Measurements from ENCODE around the gene TK2. TPM values are rescaled to one million over a fixed set of nuclear protein-coding genes. Genes with fewer than 3 reads are reported as not detected.
A peak's percentile ranks its signal among the peaks of the same experiment; 100 is the strongest.

TK2 gene
- total and polyA plus RNA-seq, 3 experiments from 2014 or later: 5.6 to 10.4 (median 5.6) TPM

GRCh38 chr16:66542396-66542795, 7.5 kb downstream of the TK2 start:
- H3K27ac Mint-ChIP-seq: peak overlapping the region in 2 of 8 donors; percentile 0 to 66
- no peaks in the 10 kb centered on the region for H3K27me3 Mint-ChIP-seq
- no peak for DNase-seq
- H3K9me3 ChIP-seq (ENCODE audit: low read length): no peaks in the 10 kb centered on the region
- ChIA-PET POLR2A (no interaction called here), CTCF (no interaction called here)
- H3K9me3 Mint-ChIP-seq: no peaks in the 10 kb centered on the region
- no peak overlapping the region for H3K4me3 Mint-ChIP-seq
- peaks cover 0 to 6% (median 0%) of the 10 kb centered on the region in 3 donors for H3K36me3 Mint-ChIP-seq
- no peaks in the 10 kb centered on the region for H3K27me3 ChIP-seq (ENCODE audit: insufficient read depth, low read length, poor library complexity, severe bottlenecking)
- H3K4me1 Mint-ChIP-seq: peaks cover 16 to 35% (median 25%) of the 10 kb centered on the region in 3 donors
- no peaks in the 10 kb centered on the region for H3K36me3 ChIP-seq (ENCODE audit: insufficient read depth, low read length)
- H3K27ac ChIP-seq (ENCODE audit: low read depth, low read length): no peak overlapping the region
- no peaks in the 10 kb centered on the region for H3K4me1 ChIP-seq (ENCODE audit: insufficient read depth, low read length)
- H3K4me3 ChIP-seq (ENCODE audit: low read length): no peak overlapping the region

- DNase-seq: no peak
- Histone ChIP-seq H3K36me3 (ENCODE audit: insufficient read depth, low read length) (no peaks in the 10 kb centered on the region), H3K9me3 (ENCODE audit: low read length) (no peaks in the 10 kb centered on the region), H3K27me3 (ENCODE audit: insufficient read depth, low read length, poor library complexity, severe bottlenecking) (no peaks in the 10 kb centered on the region), H3K27ac (ENCODE audit: low read depth, low read length) (no peak overlapping the region), H3K4me3 (ENCODE audit: low read length) (no peak overlapping the region), H3K4me1 (ENCODE audit: insufficient read depth, low read length) (no peaks in the 10 kb centered on the region)
- no peaks in the 10 kb centered on the region for H3K27me3 Mint-ChIP-seq
- H3K36me3 Mint-ChIP-seq: peaks cover 0 to 7% (median 0%) of the 10 kb centered on the region in 3 donors
- H3K27ac Mint-ChIP-seq: peak overlapping the region in 3 of 8 donors; percentile 0 to 72 (median 4)
- ChIA-PET POLR2A (no interaction called here), CTCF (no interaction called here)
- H3K9me3 Mint-ChIP-seq: no peaks in the 10 kb centered on the region
- peaks cover 11 to 28% (median 20%) of the 10 kb centered on the region in 3 donors for H3K4me1 Mint-ChIP-seq
- H3K4me3 Mint-ChIP-seq: no peak overlapping the region
These were observed 8.2 kb downstream of the TK2 start for GRCh38 chr16:66541388-66542355.

- Mint-ChIP-seq H3K27ac (peak overlapping the region in 7 of 8 donors; percentile 17 to 83 (median 65)), H3K27me3 (no peaks in the 10 kb centered on the region), H3K36me3 (peaks cover 0 to 7% (median 0%) of the 10 kb centered on the region in 3 donors), H3K9me3 (no peaks in the 10 kb centered on the region), H3K4me1 (peaks cover 11 to 26% (median 18%) of the 10 kb centered on the region in 3 donors), H3K4me3 (peak overlapping the region in 4 of 7 donors; percentile 23 to 42 (median 28))
- no peak for DNase-seq
- Histone ChIP-seq H3K27ac (ENCODE audit: low read depth, low read length) (no peak overlapping the region), H3K27me3 (ENCODE audit: insufficient read depth, low read length, poor library complexity, severe bottlenecking) (no peaks in the 10 kb centered on the region), H3K36me3 (ENCODE audit: insufficient read depth, low read length) (no peaks in the 10 kb centered on the region), H3K4me3 (ENCODE audit: low read length) (no peak overlapping the region), H3K9me3 (ENCODE audit: low read length) (no peaks in the 10 kb centered on the region), H3K4me1 (ENCODE audit: insufficient read depth, low read length) (no peaks in the 10 kb centered on the region)
- CTCF ChIA-PET: interaction anchor here (1.7 kb wide), 1 partner anchor 23 kb away, joined by 5 read pairs; no protein-coding TSS in a partner anchor
- POLR2A ChIA-PET: interaction anchor here (0.7 to 1.2 kb wide), 2 partner anchors 16 to 71 kb away, joined by 3 to 6 read pairs; no protein-coding TSS in a partner anchor
These were observed 10.1 kb downstream of the TK2 start for GRCh38 chr16:66539623-66540469.

- peaks cover 0 to 14% (median 2%) of the 10 kb centered on the region in 3 donors for H3K36me3 Mint-ChIP-seq
- Histone ChIP-seq H3K27me3 (ENCODE audit: insufficient read depth, low read length, poor library complexity, severe bottlenecking) (no peaks in the 10 kb centered on the region), H3K27ac (ENCODE audit: low read depth, low read length) (no peak overlapping the region), H3K4me1 (ENCODE audit: insufficient read depth, low read length) (no peaks in the 10 kb centered on the region), H3K9me3 (ENCODE audit: low read length) (no peaks in the 10 kb centered on the region), H3K4me3 (ENCODE audit: low read length) (no peak overlapping the region), H3K36me3 (ENCODE audit: insufficient read depth, low read length) (no peaks in the 10 kb centered on the region)
- DNase-seq: no peak
- peak overlapping the region in 3 of 8 donors; percentile 13 to 74 (median 46) for H3K27ac Mint-ChIP-seq
- H3K4me3 Mint-ChIP-seq: peak overlapping the region in 2 of 7 donors; percentile 23 to 48
- H3K4me1 Mint-ChIP-seq: peaks cover 11 to 23% (median 21%) of the 10 kb centered on the region in 3 donors
- H3K9me3 Mint-ChIP-seq: no peaks in the 10 kb centered on the region
- POLR2A ChIA-PET: interaction anchor here (0.7 to 1.2 kb wide), 2 partner anchors 15 to 72 kb away, joined by 3 to 6 read pairs; no protein-coding TSS in a partner anchor
- H3K27me3 Mint-ChIP-seq: no peaks in the 10 kb centered on the region
- CTCF ChIA-PET: interaction anchor here (1.7 kb wide), 1 partner anchor 24 kb away, joined by 5 read pairs; no protein-coding TSS in a partner anchor
These were observed 11.0 kb downstream of the TK2 start for GRCh38 chr16:66538910-66539309.

GRCh38 chr16:66537236-66537635, 12.7 kb downstream of the TK2 start:
- H3K4me3 ChIP-seq (ENCODE audit: low read length): no peak overlapping the region
- peaks cover 11 to 21% (median 20%) of the 10 kb centered on the region in 3 donors for H3K4me1 Mint-ChIP-seq
- H3K27ac Mint-ChIP-seq: peak overlapping the region in 2 of 8 donors; percentile 53 to 68
- H3K27me3 ChIP-seq (ENCODE audit: insufficient read depth, low read length, poor library complexity, severe bottlenecking): no peaks in the 10 kb centered on the region
- CTCF ChIA-PET: interaction anchor here (1.1 kb wide), 1 partner anchor 13 kb away, joined by 4 read pairs; the partner anchor contains the start of gene TK2
- DNase-seq: no peak
- no peaks in the 10 kb centered on the region for H3K9me3 Mint-ChIP-seq
- H3K36me3 Mint-ChIP-seq: peaks cover 0 to 14% (median 2%) of the 10 kb centered on the region in 3 donors
- no peaks in the 10 kb centered on the region for H3K4me1 ChIP-seq (ENCODE audit: insufficient read depth, low read length)
- no peak overlapping the region for H3K4me3 Mint-ChIP-seq
- H3K9me3 ChIP-seq (ENCODE audit: low read length): no peaks in the 10 kb centered on the region
- no peaks in the 10 kb centered on the region for H3K36me3 ChIP-seq (ENCODE audit: insufficient read depth, low read length)
- H3K27me3 Mint-ChIP-seq: no peaks in the 10 kb centered on the region
- H3K27ac ChIP-seq (ENCODE audit: low read depth, low read length): no peak overlapping the region
- POLR2A ChIA-PET: no interaction called here

GRCh38 chr16:66536525-66536924, 13.4 kb downstream of the TK2 start:
- Histone ChIP-seq H3K27ac (ENCODE audit: low read depth, low read length) (no peak overlapping the region), H3K4me1 (ENCODE audit: insufficient read depth, low read length) (no peaks in the 10 kb centered on the region), H3K4me3 (ENCODE audit: low read length) (no peak overlapping the region), H3K9me3 (ENCODE audit: low read length) (no peaks in the 10 kb centered on the region), H3K36me3 (ENCODE audit: insufficient read depth, low read length) (no peaks in the 10 kb centered on the region), H3K27me3 (ENCODE audit: insufficient read depth, low read length, poor library complexity, severe bottlenecking) (no peaks in the 10 kb centered on the region)
- H3K4me3 Mint-ChIP-seq: no peak overlapping the region
- CTCF ChIA-PET: interaction anchor here (1.1 kb wide), 1 partner anchor 14 kb away, joined by 4 read pairs; the partner anchor contains the start of gene TK2
- POLR2A ChIA-PET: interaction anchor here (0.7 kb wide), 1 partner anchor 11 kb away, joined by 6 read pairs; no protein-coding TSS in a partner anchor
- no peaks in the 10 kb centered on the region for H3K9me3 Mint-ChIP-seq
- DNase-seq: no peak
- H3K27ac Mint-ChIP-seq: peak overlapping the region in 1 of 8 donors; percentile 74
- no peaks in the 10 kb centered on the region for H3K27me3 Mint-ChIP-seq
- peaks cover 11 to 21% (median 20%) of the 10 kb centered on the region in 3 donors for H3K4me1 Mint-ChIP-seq
- peaks cover 0 to 10% (median 2%) of the 10 kb centered on the region in 3 donors for H3K36me3 Mint-ChIP-seq

- H3K27me3 Mint-ChIP-seq: no peaks in the 10 kb centered on the region
- peak overlapping the region in 5 of 8 donors; percentile 2 to 39 (median 30) for H3K27ac Mint-ChIP-seq
- DNase-seq: no peak
- H3K36me3 ChIP-seq (ENCODE audit: insufficient read depth, low read length): no peaks in the 10 kb centered on the region
- H3K27ac ChIP-seq (ENCODE audit: low read depth, low read length): no peak overlapping the region
- no peaks in the 10 kb centered on the region for H3K9me3 Mint-ChIP-seq
- peaks cover 0 to 13% (median 6%) of the 10 kb centered on the region in 3 donors for H3K36me3 Mint-ChIP-seq
- H3K9me3 ChIP-seq (ENCODE audit: low read length): no peaks in the 10 kb centered on the region
- H3K4me1 ChIP-seq (ENCODE audit: insufficient read depth, low read length): no peaks in the 10 kb centered on the region
- ChIA-PET CTCF (interaction anchor here (1.0 kb wide), 1 partner anchor 39 kb away, joined by 3 read pairs; no protein-coding TSS in a partner anchor), POLR2A (no interaction called here)
- H3K27me3 ChIP-seq (ENCODE audit: insufficient read depth, low read length, poor library complexity, severe bottlenecking): no peaks in the 10 kb centered on the region
- H3K4me3 Mint-ChIP-seq: no peak overlapping the region
- H3K4me1 Mint-ChIP-seq: peaks cover 4 to 11% (median 8%) of the 10 kb centered on the region in 3 donors
- H3K4me3 ChIP-seq (ENCODE audit: low read length): no peak overlapping the region
These were observed 15.5 kb downstream of the TK2 start for GRCh38 chr16:66534376-66534799.
